B cell (primary cell): ENCODE data around the gene CSF1R.

ENCODE experiments used
- CTCF ChIP-seq: fragments of 200-600 bp; IDR thresholded peaks from one replicate; pipeline ENCODE4 v1.8.0; 2022; ENCODE audit warnings: antibody characterized with exemption, mild to moderate bottlenecking
- EZH2 ChIP-seq: IDR thresholded peaks from 2 replicates; pipeline ENCODE4 v1.6.1; 2012; ENCODE audit warnings: borderline replicate concordance, low read depth, mild to moderate bottlenecking, moderate library complexity, low read length; ENCODE audit not compliant: insufficient read depth, poor library complexity, severe bottlenecking

DNA sequence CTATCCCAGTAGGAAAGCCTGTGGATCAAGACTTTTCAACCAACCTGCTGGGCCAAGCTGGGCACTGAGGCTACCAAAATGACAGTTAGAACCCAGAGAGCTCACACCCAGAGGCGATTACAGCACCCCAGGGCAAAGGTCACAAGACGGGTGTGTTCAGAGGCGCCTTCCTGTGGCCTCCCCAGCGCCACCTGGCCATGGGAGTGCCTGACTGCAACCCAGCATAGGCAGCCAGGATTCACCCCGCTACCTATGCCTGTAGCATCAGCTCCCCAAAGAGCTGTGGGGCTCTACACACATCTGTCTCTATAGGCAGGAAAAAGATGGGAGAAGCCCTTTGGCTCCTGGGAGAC, 35.8 kb upstream of the CSF1R start:
- no peak for TF ChIP-seq CTCF
- no peak for TF ChIP-seq EZH2
